ENCODE data around the gene TGFBR3.
"Not testable (repeated sequence)": the region's sequence is repeated elsewhere in the genome, so short reads cannot be mapped to it uniquely, and the experiment has no call there.

TGFBR3 gene

DNA sequence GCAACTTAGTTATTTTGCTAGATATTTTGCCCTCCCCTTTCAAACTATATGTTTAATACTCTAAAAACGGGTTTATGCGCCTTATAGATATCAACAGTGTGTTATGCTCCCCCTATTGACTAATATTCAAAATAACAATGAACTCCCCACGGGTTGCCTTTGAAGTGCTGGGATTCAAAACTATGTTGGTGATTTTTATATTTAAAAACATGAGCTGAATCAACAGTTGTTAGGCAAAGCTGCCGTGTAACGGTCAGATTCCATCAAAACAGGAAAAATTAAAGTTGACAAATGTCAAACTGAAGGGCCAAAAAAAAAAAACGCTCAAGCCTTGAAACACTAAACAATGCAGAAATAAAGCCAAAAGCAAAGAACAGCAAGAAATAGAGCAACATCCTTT, 2.5 kb downstream of the TGFBR3 start:
- DNase-seq (ENCODE audit: low spot score): peak; percentile 47

DNA sequence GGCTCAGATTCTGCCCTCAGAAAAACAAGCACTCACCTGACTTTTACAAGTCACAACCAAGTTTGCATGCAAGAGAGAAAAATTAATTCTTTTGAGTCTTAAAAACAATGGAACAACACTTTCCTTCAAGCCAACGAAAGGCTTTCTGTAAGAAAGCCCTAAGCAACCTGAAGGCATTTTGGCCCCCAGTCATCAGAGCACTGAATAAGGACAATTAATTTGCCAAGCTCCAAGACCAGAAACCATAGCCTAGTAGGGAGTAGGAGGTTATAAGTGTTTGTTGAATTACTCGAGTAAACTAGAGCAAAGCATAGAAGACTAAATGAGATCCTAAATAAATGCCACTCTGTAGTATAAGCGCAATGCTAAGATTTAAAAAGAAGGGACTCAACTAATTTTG, 4.7 kb downstream of the TGFBR3 start:
- no peak for DNase-seq (ENCODE audit: low spot score)

DNA sequence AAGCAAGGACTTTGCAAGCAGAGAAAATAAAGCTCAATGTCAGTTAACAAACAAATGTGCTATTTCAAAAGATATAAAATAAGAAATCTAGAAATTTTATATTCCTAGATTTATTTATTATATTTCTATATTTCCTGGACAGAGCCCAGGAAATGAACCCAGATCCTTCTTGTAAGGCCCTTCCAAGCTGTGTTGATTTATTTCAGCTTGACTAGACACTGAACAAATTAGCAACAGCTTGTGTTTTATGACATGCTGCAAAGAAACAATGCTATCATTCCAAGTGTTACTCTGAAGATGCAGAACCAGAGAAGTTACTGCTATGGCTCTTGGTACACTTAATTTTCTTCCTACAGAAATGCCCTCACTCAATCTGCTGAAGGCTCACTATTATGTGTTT, 6.2 kb downstream of the TGFBR3 start:
- DNase-seq (ENCODE audit: low spot score): no peak

DNA sequence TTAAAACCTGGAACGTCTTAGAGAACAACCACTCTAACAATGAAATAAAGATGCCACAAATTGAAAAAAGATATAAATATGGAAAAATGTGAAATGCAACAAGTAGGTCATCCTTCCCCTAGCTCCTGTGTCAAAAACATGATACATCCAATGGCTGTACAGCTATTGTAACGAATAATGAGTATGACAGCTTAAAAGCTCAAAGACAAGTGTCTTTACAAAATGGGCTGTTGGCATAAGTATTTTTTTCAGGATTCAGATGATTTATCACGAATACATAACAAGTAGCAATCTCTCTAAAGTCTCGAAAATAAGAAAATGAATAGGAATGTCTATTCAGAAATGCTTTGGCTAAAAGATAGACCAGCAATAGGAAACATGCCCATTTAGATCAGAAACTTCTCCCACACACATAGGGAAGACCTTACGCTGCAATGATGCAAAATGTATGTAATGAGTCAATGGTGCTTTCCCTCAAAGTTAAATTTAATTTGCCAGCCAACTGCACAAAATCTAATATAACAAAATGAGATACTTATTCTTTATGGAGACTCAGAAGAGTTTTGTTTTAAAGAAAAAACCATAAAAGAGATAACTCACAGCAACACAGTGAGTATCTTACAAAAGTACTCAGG, 8.3 kb downstream of the TGFBR3 start:
- DNase-seq (ENCODE audit: low spot score): no peak

DNA sequence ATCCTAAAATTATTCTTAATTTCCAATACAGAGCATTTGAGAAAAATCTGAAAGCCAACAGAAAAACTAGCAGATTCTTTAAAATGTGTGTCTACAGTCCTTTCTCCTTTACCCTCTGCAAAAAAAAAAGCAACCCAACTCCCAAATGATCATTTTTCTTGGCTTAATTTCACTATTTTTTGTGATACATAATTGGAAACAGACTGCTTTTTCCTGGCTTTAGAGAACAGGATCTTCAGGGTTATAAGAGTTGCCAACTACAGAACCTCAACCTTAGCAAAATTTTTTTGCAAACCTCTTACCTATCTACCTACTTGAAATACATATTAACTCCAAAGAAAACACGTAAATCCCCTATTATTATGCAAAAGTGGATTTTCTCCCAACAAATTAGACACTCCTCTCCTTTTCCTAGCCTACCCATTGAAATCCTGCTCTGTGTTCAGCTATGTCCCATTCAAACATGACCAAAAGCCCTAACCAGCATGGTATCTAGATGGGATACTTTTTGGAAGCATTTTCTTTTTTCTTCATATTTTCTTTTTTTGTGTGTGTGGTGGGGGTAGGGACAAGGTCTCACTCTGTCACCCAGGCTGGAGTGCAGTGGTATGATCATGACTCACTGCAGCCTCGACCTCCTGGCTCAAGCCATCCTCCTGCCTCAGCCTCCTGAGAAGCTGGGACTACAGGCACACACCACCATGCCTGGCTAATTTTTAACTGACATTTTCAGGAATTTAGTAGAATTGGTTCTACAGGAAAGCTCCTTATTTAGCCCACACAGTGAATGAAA, 9.0 kb downstream of the TGFBR3 start:
- no peak for DNase-seq (ENCODE audit: low spot score)

DNA sequence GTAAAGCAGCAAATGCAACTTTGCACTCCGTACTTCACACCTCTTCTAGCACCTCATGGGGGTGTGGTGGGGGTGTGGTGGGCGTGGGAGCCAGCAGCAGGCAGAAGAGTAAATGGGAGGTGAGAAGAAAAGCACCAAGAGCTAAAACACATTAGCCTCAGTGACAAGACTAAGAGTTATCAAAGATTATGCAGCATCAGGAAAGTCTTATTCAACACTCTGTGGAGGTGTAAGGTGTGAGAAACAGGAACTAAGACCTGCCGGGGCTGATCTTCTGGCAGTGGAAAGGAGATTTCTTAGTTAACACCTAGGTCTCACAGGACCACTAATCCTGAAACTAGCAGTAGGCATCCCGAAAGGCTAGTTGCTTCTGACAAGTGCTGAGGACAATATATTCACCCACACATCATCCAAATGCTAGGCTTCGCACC, 9.9 kb downstream of the TGFBR3 start:
- no peak for DNase-seq (ENCODE audit: low spot score)

DNA sequence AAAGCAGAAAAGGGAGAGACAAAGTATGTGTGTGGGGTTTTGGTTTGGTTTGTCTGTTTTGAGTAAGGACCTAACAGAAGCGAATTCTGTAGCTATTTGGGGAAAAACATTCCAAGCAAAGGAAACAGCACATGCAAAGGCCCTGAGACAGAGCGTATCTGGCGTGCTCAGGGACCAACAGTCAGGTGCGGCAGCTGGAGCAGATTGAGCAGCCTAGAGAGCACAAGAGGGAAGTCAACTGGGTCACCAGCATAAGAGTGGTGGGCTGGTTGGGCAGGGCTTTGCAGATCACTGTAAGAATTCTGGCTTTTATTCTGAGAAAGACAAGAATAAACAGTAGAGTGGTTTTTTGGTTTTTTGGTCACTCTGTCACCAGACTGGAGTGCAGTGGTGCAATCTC, 11.8 kb downstream of the TGFBR3 start:
- DNase-seq (ENCODE audit: low spot score): no peak

DNA sequence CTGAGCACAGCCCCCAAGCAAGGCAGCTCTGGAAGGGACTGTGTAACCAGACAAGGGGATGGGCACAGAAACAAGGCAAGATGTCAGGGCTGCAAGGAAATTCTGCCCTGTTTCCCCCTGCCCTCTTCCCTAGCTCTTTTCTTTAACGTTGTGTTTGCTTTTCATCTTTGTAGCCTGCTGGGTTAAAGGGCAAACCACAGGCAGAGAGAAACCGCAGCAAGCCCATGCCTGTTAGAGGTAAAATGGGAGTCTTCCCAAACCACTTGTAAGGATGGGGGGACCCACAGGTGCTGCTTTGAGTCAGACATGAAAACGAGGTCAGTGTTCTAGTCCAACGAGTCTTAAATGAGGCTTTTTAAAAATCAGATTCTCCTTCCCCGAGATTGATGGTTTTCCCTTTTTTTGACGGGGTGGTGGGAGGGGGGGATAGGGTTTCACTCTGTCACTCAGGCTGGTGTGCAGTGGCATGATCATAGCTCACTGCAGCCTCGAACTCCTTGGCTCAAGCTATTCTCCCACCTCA, 13.3 kb downstream of the TGFBR3 start:
- DNase-seq (ENCODE audit: low spot score): no peak

DNA sequence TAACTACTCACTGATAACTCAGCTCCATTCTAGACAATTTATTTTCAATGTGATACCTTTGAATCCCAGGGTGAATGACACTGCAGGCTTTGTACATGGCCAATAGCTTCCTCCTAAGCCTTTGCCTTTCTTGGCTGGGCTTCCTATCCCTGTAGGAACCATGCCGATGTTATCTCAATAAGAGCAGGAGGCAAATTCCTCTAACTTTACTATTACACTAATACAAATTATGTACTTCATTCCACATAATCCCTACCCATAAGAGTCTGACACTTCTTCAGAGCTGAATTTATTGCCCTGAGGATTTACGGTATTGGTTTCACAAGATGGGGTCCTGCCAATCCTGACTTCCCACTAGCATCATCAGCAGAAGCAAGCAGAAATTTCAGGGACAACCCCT, 14.0 kb downstream of the TGFBR3 start:
- no peak for DNase-seq (ENCODE audit: low spot score)

DNA sequence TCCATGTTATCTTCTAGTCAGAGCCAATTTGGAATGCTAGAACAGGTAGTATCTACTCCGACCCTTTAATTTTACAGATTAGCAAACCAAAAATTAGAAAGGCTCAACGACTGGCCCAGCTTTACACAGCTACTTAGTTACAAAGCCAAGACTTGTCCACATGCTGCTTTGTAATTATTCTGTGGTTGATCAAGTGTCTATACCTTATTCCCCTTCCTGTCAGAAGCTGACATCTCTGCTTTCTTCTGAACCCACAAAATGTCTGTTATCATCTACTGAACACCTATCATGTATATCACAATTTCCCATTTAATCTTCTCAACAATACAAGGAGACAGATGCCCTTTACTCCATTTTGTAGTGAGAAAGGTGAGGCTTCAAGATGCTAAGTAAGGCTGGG, 15.6 kb downstream of the TGFBR3 start:
- peak; percentile 11 for DNase-seq (ENCODE audit: low spot score)

DNA sequence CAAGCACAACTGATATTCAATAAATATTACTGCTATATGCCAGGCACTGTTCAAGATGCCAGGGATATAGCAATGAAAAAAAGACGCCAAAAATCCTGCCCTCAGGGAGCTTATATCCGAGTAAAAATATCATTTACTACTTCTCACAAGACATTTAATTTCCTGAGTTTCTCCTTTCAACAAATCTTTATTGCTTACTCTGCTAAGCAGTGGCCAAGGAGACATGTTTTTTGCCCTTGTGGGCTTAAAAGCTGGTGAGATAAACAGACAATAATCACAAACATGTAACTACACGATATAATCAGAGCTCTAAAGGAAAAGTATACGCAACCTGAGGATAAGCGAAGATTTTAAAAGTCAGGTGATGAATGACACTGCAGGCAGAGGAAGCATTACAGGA, 19.5 kb downstream of the TGFBR3 start:
- DNase-seq (ENCODE audit: low spot score): no peak

DNA sequence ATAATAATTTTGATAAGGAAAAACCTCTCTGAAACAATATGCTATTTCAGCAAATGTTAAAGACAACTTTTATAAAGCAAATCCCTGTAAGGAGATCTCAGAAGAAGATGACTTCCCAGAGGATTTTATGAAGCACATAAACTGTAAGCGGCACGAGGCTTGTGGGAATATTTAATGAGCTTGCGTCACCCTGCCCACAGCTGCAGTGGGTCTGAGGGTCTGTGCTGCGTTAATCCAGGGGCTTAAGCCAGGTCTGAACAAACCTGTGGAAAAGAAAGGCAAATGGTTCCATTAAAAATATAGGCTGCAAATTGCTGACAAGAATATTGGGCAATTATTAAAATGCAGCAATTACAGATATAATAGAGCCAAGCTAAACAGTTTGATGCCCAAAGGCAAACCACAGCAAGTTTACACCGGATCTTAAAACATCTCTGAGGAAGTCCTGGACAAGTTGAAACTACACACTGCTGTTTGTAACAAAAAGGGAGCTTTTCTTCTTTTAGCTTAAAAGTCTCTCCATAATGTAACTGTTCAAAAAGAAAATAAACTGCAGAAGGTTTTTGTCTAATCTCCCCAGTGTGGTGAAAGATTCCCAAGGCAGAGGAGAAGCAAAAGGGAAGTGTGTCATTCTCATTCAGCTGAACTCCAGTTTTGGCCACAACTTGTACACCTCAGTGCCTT, 21.8 kb downstream of the TGFBR3 start:
- DNase-seq (ENCODE audit: low spot score): no peak

DNA sequence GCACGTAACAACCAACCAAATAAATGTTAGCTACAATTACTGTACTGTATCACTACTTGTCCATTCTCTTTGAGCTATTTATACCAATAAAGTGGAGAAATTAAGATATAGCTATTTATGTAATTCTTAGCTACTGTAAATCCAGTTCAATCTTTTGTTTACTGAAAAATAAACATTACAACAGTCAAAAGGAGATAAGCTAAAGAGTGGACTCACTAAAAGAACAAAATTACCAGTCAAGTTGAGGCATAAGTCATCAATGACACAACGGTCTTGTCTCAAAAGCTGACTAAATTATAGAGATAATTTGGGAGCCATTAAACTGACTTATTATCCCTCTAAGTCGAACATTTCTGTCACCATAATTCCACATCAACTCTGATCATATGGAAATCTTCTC, 22.5 kb downstream of the TGFBR3 start:
- DNase-seq (ENCODE audit: low spot score): no peak

DNA sequence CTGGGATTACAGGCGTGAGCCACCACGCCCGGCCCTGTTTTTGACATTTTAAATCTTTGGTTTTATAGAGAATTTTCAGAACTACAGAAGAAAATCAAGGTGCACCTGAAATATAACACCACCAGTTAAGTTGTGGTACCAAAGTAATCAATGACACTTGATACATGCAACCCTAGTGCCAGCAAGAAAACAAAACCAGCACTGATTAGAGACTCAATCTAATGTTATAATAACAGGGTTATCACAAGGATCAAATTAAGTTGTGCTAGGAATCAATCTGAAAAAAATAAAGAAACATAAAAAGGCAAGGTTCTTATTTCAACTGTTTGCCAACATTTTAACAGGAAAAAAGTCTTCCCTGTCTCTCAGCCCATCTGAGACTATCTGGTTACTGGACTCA, 23.8 kb downstream of the TGFBR3 start:
- DNase-seq (ENCODE audit: low spot score): no peak

DNA sequence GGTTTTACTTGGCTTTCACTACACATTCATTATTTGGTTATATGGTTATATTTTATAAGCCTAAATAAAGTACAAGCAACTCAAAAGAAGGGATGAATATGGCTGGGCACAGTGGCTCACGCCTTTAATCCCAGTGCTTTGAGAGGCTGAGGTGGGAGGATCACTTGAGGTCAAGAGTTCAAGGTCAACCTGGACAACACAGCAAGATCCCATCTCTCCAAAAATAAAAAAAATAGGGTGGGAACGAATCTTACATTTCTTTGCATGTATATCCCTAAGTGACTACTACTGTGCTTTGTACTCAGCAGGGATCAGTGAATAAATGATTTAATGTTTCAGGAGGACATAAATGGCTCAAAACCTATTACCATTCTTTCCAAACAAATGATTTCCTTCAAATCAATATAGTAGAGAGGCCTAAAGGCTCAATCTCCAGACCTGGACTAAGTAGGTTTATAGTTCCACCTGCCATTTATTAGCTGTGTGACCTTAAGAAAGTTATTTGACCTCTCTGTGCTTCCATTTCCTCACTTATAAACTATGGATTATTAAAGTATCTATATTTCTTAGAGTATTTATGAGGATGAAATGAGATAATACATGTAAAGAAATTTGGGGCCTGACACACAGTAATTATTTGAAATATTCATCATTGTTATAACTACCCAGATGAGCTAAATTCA, 28.3 kb downstream of the TGFBR3 start:
- DNase-seq (ENCODE audit: low spot score): no peak

DNA sequence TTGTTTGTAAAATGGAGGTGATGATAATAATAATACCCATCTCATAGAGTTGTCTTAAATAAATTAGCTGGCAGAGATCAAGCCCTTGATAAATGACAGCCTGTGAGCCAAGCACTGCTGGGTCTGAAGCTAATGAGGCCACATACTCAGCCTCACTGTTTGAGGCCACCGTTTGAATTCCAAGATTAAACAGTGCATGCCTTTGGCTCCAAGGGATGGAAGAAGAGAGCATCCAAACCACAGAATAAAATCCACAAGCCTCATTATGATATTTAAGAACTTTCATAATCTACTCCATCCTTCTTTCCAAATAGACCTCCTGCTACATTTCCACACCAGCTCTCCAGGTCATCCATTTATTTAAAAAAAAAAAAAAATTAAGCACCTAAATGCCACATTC, 29.0 kb downstream of the TGFBR3 start:
- no peak for DNase-seq (ENCODE audit: low spot score)

DNA sequence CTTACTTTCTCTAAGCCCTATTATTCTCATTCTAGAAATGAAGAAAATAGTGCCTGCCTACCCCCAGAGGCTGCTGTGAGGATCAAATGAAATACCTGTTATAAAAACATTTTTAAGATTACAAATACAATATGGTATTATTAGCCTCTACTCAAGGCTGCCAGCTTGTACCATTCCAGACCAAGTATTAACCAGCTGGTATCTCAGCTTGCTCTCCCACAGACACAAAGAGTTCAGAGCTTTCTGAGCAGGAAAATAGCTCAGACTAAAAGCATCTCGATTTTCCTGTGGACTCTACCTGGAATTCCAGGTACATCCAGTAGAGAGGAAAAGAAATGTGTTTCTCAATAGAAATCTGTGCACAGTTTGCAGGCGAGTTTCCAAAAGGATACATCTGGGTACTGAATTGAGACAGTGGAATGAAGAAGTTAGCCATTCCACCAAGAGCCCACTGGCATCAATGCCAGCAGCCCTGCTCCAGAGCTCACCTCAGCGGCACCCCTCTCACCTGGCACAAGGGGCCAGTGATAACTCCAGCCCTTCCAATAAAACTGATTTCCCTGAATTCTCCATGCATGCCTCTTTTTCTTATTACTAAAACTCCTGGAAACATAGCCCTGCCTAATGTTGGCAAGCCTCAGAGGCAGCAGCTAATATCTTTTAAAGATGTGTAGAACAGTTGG, 31.0 kb downstream of the TGFBR3 start:
- DNase-seq (ENCODE audit: low spot score): no peak

DNA sequence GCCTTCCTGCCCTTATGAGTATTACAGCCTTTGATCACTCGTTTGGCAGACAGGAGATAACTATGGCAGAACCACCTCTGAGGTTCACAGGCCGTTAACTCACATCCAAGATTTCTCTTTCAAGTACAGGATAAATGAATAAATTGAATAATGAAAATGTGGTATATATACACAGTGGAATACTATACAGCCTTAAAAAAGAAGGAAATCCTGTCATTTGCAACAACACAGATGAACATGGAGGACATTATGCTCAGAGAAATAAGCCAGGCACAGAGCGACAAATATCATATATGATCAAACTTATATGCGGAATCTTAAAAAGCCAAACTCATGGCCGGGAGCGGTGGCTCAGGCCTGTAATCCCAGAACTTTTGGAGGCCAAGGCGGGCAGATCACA, 32.6 kb downstream of the TGFBR3 start:
- DNase-seq (ENCODE audit: low spot score): no peak

DNA sequence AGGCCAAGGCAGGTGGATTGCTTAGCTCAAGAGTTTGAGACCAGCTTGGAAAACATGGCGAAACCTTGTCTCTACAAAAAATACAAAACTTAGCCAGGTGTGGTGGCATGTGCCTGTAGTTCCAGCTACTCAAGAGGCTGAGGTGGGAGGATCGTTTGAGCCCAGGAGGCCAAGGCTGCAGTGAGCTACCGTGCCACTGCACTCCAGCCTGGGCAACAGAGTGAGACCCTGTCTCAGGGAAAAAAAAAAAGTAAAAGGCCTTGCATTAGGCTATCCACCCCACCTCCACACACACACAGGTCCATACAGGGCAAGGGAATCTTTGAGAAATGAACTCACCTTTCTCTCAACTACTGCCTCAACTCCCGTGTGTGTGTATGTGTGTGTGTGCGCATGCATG, 33.9 kb downstream of the TGFBR3 start:
- not testable (repeated sequence) for DNase-seq (ENCODE audit: low spot score)

DNA sequence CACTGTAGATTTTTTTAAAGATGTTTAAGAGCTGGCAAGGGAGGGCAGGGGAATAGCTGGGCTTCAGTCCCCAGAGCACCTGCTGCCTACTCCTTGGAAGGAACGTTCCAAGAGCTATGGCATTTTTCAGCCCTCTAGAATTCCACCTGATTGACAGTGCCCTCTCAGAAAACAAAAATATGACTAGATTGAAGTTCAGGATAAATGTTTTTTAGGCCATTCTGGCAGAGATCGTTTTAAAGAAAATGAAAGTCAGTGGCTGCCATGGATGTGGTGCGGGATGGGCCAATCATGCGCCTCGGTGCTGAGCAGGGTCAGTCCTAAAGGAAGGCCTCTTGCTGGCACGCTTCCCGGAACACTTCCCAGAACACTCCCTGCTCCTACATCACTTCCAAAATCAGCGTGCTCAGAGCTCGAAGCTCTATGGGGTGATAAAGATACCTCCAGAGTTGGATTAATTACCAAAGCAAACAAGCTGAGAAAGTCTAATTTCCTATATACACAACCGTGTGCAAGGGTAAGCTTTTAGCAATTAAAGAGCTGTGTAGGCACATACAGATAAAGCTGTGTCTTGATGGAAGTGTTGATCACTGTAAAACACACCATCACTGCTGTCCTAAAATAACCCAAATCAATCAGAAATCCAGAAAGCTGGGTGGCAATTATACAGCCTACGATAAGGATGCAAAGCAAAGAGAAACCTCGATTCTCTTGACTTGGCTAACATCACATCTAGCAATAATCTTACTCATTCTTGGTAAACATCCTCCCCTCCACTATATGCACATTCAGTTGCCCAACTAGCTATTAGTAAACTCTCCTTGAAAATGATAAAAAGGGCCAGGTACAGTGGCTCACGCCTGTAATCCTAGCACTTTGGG, 34.6 kb downstream of the TGFBR3 start:
- no peak for DNase-seq (ENCODE audit: low spot score)

DNA sequence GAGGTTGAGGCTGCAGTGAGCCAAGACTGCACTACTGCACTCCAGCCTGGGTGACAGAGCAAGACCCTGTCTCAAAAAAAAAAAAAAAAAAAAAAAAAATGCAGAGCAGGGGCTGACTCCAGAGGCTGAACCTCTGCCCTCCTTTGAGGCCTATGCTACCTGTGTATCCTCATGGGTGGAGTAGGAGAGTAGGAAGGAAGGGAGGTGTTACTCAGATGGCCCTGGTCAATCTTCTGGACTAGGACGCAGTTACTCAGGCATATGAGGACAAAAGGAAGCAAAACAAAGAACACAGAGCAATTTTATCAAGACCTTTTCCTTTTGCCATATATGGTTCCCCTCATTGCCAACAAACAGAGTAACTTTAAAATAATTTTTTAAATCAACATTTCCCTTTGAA, 35.2 kb downstream of the TGFBR3 start:
- no peak for DNase-seq (ENCODE audit: low spot score)
